ENCODE data around the gene MVK. TPM values are rescaled to one million over a fixed set of nuclear protein-coding genes. Genes with fewer than 3 reads are reported as not detected.
A peak's percentile ranks its signal among the peaks of the same experiment; 100 is the strongest.

Gene MVK
- total and polyA plus RNA-seq, 2 of the 4 experiments (the other 2 are of a cell fraction) = 6.6 to 11.5 TPM

DNA sequence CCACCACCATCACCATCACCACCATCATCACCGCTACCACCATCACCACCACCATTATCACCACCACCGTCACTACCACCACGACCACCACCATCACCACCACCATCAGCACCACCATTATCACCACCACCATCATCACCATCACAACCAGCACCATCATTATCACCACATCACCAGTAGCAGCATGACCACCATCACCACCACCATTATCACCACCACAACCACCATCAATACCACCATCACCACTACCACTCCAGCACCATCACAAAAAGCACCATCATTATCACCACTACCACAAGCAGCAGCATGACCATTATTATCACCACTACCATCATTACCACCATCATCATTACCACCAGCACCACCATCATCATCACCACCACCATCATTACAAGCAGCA, 62.1 kb downstream of the MVK start:
- H3K27me3 ChIP-seq (ENCODE audit: control insufficient read depth, insufficient read depth, low read length) = peaks cover 18% of the 10 kb centered on the region; the same call in 1 of the 2 replicates
- no peaks in the 10 kb centered on the region for H4K20me1 ChIP-seq (ENCODE audit: insufficient read depth, low read length)
- H3K56ac ChIP-seq (ENCODE audit: extremely low read depth, insufficient read depth, low read length) = no peak overlapping the region
- no peak overlapping the region for H3K14ac ChIP-seq (replicated peaks; ENCODE audit: low read depth, low read length)
- H2BK15ac ChIP-seq (ENCODE audit: low read depth, low read length) = no peak overlapping the region
- in situ Hi-C loops (cut with MboI; ENCODE audit: low sequenced_read_pairs) (no loop called here), intact Hi-C loops (cut with micrococcal nuclease) (no loop called here), dilution Hi-C loops (cut with HindIII; ENCODE audit: low sequenced_read_pairs, unreplicated experiment) (no loop called here)
- no peaks in the 10 kb centered on the region for H3K4me1 ChIP-seq (ENCODE audit: control insufficient read depth, insufficient read depth, low read length)
- no peak overlapping the region for H2BK20ac ChIP-seq (ENCODE audit: low read depth, low read length)
- H4K5ac ChIP-seq (ENCODE audit: low read depth, low read length) = no peak overlapping the region
- H3K23ac ChIP-seq (ENCODE audit: low read depth, low read length) = no peak overlapping the region
- POLR2A ChIA-PET (ENCODE audit: unreplicated experiment) = no interaction called here
- no peaks in the 10 kb centered on the region for H3K36me3 ChIP-seq (ENCODE audit: control insufficient read depth, insufficient read depth, low read length)
- no peak overlapping the region for H3K27ac ChIP-seq (ENCODE audit: insufficient read depth, low read length)
- no peak overlapping the region for H4K8ac ChIP-seq (ENCODE audit: low read depth in 2 of 2, low read length in 2 of 2)
- no peak overlapping the region for H2BK120ac ChIP-seq (ENCODE audit: low read depth, low read length)
- CTCF ChIA-PET = no interaction called here
- H3K79me1 ChIP-seq (ENCODE audit: low read depth in 1 of 2, low read length in 2 of 2) = no peaks in the 10 kb centered on the region
- TF ChIP-seq, protein P1, sequence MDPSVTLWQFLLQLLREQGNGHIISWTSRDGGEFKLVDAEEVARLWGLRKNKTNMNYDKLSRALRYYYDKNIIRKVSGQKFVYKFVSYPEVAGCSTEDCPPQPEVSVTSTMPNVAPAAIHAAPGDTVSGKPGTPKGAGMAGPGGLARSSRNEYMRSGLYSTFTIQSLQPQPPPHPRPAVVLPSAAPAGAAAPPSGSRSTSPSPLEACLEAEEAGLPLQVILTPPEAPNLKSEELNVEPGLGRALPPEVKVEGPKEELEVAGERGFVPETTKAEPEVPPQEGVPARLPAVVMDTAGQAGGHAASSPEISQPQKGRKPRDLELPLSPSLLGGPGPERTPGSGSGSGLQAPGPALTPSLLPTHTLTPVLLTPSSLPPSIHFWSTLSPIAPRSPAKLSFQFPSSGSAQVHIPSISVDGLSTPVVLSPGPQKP (IDR thresholded peaks at IDR 0.05; ENCODE audit: borderline replicate concordance, low read depth, low read length) = no peak
- TF ChIP-seq MAFK (IDR thresholded peaks at IDR 0.05; ENCODE audit: low read depth, low read length) (no peak), BHLHE40 (IDR thresholded peaks at IDR 0.05; ENCODE audit: low read depth, low read length) (no peak), FOS (IDR thresholded peaks at IDR 0.05; ENCODE audit: low read depth, low read length) (no peak), NFE2L2 (IDR thresholded peaks at IDR 0.05; ENCODE audit: low read depth, low read length) (no peak), SMC3 (IDR thresholded peaks at IDR 0.05; ENCODE audit: low read depth, low read length) (no peak), CHD1 (IDR thresholded peaks at IDR 0.05; ENCODE audit: low read depth, low read length) (no peak)
- H2AK5ac ChIP-seq (ENCODE audit: low read depth, low read length) = no peak overlapping the region
- H3K9me1 ChIP-seq (ENCODE audit: insufficient read depth, low read length) = no peaks in the 10 kb centered on the region
- no peak overlapping the region for H3K4me2 ChIP-seq (ENCODE audit: low read depth, low read length)
- DNase-seq (no peak), ATAC-seq (ENCODE audit: low read depth) (no peak)
- no peaks in the 10 kb centered on the region for H3K9me3 ChIP-seq (ENCODE audit: control insufficient read depth, insufficient read depth, low read length)
- WGBS, 2 experiments (ENCODE audit: extremely low coverage in 2 of 2, insufficient read length in 1 of 2) = 59% methylated on average over 3 of the region's 3 CpGs; no CpG with 5 or more reads in 1 of the 2 experiments
- no peak overlapping the region for H2AFZ ChIP-seq (replicated peaks; ENCODE audit: low read length, poor library complexity)
- H4K91ac ChIP-seq (ENCODE audit: insufficient read depth, low read depth, low read length) = no peak overlapping the region
- no peak overlapping the region for H2AK9ac ChIP-seq (replicated peaks; ENCODE audit: low read depth, low read length, poor library complexity)
- H3K18ac ChIP-seq (ENCODE audit: low read depth, low read length) = no peak overlapping the region
- peak overlapping the region; percentile 65 for H2BK5ac ChIP-seq (ENCODE audit: low read depth, low read length, poor library complexity, severe bottlenecking)
- H3K4ac ChIP-seq (ENCODE audit: low read depth, low read length) = no peak overlapping the region
- H3K9ac ChIP-seq (ENCODE audit: low read depth, low read length) = no peak overlapping the region
- no TSS peak for BruUV-seq (replicated peaks)
- H3K4me3 ChIP-seq (ENCODE audit: insufficient read depth, low read depth, low read length) = no peak overlapping the region
